RWPE2 (cell line): ENCODE measurements around the gene PGBD1.
"Not testable (repeated sequence)": the region's sequence is repeated elsewhere in the genome, so short reads cannot be mapped to it uniquely, and the experiment has no call there.

Source experiments
- ATAC-seq: fragments of 200-7000 bp; cut with Tn5 transposase; 3 replicates; pipeline ENCODE4 v1.9.1; 2021; ENCODE audit warnings: low read depth
- DNase-seq: peaks from one replicate; pipeline ENCODE4 v3.0.0-alpha.2; 2020; ENCODE audit warnings: low spot score
- H3K27ac ChIP-seq: fragments of 450-650 bp; 2 replicates; pipeline ENCODE4 v1.5.1; 2017; ENCODE audit warnings: mild to moderate bottlenecking; ENCODE audit not compliant: poor library complexity, severe bottlenecking
- H3K27me3 ChIP-seq: fragments of 250-450 bp; sonication (Bioruptor Pico); 2 replicates; pipeline ENCODE4 v1.5.1; 2021; ENCODE audit warnings: mild to moderate bottlenecking, moderate library complexity; ENCODE audit not compliant: insufficient read depth, poor library complexity, severe bottlenecking
- H3K36me3 ChIP-seq: fragments of 250-450 bp; sonication (Bioruptor Pico); 2 replicates; pipeline ENCODE4 v1.5.1; 2020; ENCODE audit warnings: low read depth, mild to moderate bottlenecking, moderate library complexity
- H3K4me1 ChIP-seq: fragments of 250-450 bp; sonication (Bioruptor Pico); 2 replicates; pipeline ENCODE4 v1.5.1; 2021; ENCODE audit warnings: mild to moderate bottlenecking, moderate library complexity; ENCODE audit not compliant: insufficient read depth, poor library complexity, severe bottlenecking
- H3K4me3 ChIP-seq: fragments of 250-450 bp; sonication (Bioruptor Pico); 2 replicates; pipeline ENCODE4 v1.5.1; 2021; ENCODE audit warnings: mild to moderate bottlenecking, moderate library complexity; ENCODE audit not compliant: severe bottlenecking
- H3K9me3 ChIP-seq: fragments of 250-450 bp; sonication (Bioruptor Pico); 2 replicates; pipeline ENCODE4 v1.5.1; 2021; ENCODE audit warnings: mild to moderate bottlenecking, moderate library complexity; ENCODE audit not compliant: severe bottlenecking
- CTCF ChIP-seq: fragments of 450-650 bp; IDR thresholded peaks from one replicate; pipeline ENCODE4 v1.5.1; 2017; ENCODE audit warnings: mild to moderate bottlenecking, moderate library complexity; ENCODE audit not compliant: poor library complexity, severe bottlenecking

PGBD1 gene

GRCh38 chr6:28291573-28291972 lies 10.2 kb downstream of the PGBD1 start:
- Histone ChIP-seq H3K27me3 (no peaks in the 10 kb centered on the region), H3K4me3 (no peak overlapping the region), H3K27ac (no peak overlapping the region), H3K4me1 (no peaks in the 10 kb centered on the region), H3K9me3 (no peaks in the 10 kb centered on the region), H3K36me3 (peaks cover 24% of the 10 kb centered on the region)
- ATAC-seq = no peak
- DNase-seq = no peak
- no peak for TF ChIP-seq CTCF

GRCh38 chr6:28295326-28295725 lies 14.0 kb downstream of the PGBD1 start:
- ATAC-seq = no peak
- no peaks in the 10 kb centered on the region for H3K27me3 ChIP-seq
- no peak overlapping the region for H3K4me3 ChIP-seq
- no peak for TF ChIP-seq CTCF
- no peak overlapping the region for H3K27ac ChIP-seq
- peaks cover 3% of the 10 kb centered on the region; the same call in 1 of the 2 replicates for H3K36me3 ChIP-seq
- DNase-seq = no peak
- H3K9me3 ChIP-seq = no peaks in the 10 kb centered on the region
- H3K4me1 ChIP-seq = no peaks in the 10 kb centered on the region

- no peaks in the 10 kb centered on the region for H3K4me1 ChIP-seq
- ATAC-seq (no peak), DNase-seq (no peak)
- H3K9me3 ChIP-seq = no peaks in the 10 kb centered on the region
- no peak overlapping the region for H3K4me3 ChIP-seq
- H3K27ac ChIP-seq = no peak overlapping the region
- H3K27me3 ChIP-seq = no peaks in the 10 kb centered on the region
- H3K36me3 ChIP-seq = peaks cover 3% of the 10 kb centered on the region; the same call in 1 of the 2 replicates
- no peak for TF ChIP-seq CTCF
Measured at GRCh38 chr6:28296520-28297060, 15.2 kb downstream of the PGBD1 start.

- Histone ChIP-seq H3K27ac (no peak overlapping the region), H3K27me3 (no peaks in the 10 kb centered on the region), H3K4me3 (no peak overlapping the region), H3K36me3 (peaks cover 3% of the 10 kb centered on the region; the same call in 1 of the 2 replicates), H3K4me1 (no peaks in the 10 kb centered on the region), H3K9me3 (no peaks in the 10 kb centered on the region)
- DNase-seq (no peak), ATAC-seq (no peak)
- TF ChIP-seq CTCF = no peak
Measured at GRCh38 chr6:28303570-28303969, 22.2 kb downstream of the PGBD1 start.

GRCh38 chr6:28306363-28306762 lies 25.0 kb downstream of the PGBD1 start:
- H3K27me3 ChIP-seq, H3K36me3 ChIP-seq, DNase-seq, H3K4me3 ChIP-seq, H3K4me1 ChIP-seq, H3K9me3 ChIP-seq, ATAC-seq, H3K27ac ChIP-seq: not testable (repeated sequence)
